Lower leg skin (tissue), 3 donors: ENCODE results near the gene PAFAH1B1.

Experiments used
- CTCF ChIP-seq, 3 donors: fragments of 450-650 bp; IDR thresholded peaks; one replicate each; pipeline ENCODE4 v1.5.1; 2016; ENCODE audit warnings: antibody characterized with exemption in 3 of 3, mild to moderate bottlenecking in 3 of 3, moderate library complexity in 2 of 3
- POLR2A ChIP-seq, 2 donors: fragments of 450-650 bp; IDR thresholded peaks; one replicate each; pipeline ENCODE4 v1.6.1; 2016 to 2017; ENCODE audit warnings: antibody characterized with exemption in 2 of 2, mild to moderate bottlenecking in 1 of 2, moderate library complexity in 1 of 2

GRCh38 chr17:2704031-2704889 lies 110.8 kb downstream of the PAFAH1B1 start:
- TF ChIP-seq POLR2A (IDR thresholded peaks at IDR 0.05) = no peak
- no peak for TF ChIP-seq CTCF (IDR thresholded peaks at IDR 0.05)
